Measurements from ENCODE around the gene HSPB2.
"Not testable (repeated sequence)": the region's sequence is repeated elsewhere in the genome, so short reads cannot be mapped to it uniquely, and the experiment has no call there.

HSPB2 gene

DNA sequence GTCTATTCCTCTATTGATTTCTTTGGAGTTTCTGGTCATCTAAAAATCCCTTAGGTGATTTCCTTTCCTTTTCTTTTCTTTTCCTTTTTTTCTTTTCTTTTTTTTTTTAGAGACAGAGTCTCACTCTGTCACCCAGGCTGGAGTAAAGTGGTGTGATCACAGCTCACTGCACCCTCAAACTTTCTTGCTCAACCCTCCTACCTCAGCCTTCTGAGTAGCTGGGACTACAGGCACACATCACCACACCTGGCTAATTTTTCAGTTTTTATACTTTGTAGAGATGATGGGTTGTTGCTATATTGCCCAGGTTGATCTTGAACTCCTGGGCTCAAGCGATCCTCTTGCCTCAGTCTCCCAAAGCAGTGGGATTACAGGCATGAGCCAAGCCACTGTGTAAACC lies 4.2 kb downstream of the HSPB2 start:
- no peak for DNase-seq

DNA sequence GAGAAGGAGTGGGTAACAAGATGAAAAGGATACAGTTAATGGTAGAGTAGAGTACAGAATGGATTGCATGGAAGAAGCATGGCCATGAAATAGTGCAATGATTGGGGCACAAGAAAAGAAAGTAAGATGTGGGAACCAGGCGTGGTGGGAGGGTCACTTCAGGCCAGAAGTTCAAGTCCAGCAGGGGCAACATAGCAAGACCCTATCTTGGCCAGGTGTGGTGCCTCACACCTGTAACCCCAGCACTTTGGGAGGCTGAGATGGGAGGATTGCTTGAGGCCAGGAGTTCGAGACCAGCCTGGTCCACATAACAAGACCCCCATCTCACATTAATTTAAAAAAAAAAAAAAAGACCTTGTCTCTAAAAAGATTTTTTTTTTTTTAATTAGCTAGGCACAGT lies 4.8 kb downstream of the HSPB2 start:
- no peak for DNase-seq

DNA sequence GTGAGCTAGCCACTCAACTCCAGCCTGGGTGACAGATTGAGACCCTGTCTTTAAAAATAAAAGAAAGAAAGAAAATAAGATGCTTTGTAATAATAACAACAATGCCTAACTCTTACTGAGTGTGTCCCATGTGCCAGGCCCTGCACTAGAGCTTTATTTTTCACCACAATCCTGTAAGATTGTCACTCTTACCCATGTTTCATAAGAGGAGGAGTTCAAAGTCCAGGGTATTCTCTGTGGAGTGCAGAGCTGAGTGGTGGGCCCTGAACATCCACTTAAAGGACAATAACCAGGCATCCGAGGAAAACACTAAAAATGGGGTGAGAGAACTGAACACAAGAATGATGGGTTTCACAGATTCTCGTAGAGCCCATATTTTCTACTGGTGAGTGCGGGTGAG lies 5.3 kb downstream of the HSPB2 start:
- no peak for DNase-seq

DNA sequence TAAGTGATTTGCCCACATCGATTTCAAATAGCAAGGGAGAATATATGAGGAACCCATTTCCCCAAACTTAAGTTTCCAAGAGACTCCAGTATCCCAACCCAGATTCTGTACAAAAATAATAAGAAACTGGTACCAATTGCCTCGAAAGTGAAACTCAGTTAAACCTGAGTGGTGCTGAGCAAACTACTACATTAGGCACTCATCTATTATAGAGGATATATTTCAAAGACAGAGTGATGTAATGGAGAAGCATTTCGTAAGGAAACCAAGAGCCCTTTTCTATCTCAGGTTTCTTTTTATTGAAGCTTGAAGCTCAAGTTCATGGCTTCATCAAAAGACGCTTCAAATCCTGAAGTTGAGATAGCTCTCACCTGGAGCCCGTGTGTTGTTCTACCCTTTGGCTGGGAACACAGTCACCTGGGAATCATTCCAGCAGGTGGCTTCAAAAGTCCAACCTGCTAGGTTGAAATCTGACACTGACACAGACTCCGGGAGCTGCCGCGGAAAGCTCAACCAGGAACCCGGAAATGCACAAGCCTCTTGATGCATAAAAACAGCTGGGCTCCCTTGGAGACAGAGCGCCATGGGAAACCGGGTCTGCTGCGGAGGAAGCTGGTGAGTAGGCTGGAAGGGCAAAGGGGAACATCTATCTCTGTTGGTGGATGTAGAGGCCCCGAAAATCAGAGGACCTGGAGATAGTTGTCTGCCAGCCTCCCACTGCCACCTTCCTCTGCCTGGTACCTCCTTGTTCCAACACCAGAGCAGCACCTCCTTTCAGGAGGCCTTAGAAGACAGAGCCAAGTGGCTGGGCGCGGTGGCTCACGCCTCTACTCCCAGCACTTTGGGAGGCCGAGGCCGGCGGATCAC lies 6.1 kb downstream of the HSPB2 start, which contains the start of gene C11orf52:
Gene C11orf52, plus strand, starts transcription at position 524 of the 867 bp plus-strand sequence. Its CDS starts 60 bp downstream, at position 584.
- no peak for DNase-seq

DNA sequence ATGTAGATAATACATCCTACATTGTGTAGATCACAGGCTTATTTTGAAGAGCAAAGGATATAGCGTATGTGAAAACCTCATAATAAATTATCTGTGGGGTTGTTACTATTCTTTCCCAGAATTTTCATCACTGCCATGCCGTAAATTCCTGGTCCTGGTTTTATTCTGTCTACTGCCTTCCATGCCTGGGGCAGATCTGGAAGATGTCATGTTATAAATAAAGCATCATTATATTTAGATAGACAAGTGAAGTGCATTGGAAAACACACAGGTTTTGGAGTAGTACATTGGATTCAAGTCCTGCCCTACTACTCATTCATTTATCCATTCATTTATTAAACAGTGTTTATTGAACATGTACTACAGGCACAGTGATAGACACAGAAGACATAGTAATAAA lies 8.4 kb downstream of the HSPB2 start:
- DNase-seq, result no peak

DNA sequence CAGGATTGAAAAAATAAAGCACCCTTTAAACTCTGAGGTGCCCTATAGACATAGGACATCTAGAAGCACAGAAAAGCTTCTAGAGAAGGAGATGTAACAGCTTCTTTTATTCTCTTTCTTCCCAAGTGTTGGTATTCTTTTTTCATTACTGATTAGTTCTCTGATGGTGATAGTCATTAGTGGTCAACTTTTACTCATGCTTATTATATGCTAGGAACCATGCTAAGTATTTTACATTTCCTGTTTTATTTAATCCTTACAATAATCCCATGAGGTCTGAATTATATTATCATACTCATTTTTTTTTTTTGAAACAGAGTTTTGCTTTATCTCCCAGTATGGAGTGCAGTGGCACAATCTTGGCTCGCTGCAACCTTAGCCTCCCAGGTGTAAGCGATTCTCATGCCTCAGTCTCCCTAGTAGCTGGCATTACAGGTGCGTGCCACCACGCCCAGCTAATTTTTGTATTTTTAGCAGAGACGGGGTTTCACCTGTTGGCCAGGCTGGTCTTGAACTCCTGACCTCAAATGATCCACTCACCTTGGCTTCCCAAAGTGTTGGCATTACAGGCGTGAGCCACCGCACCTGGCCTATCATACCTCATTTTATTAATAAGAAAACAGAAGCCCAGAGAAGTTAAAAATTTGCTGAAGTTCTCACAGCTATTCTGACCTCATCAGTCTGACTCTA lies 9.2 kb downstream of the HSPB2 start:
- no peak for DNase-seq

DNA sequence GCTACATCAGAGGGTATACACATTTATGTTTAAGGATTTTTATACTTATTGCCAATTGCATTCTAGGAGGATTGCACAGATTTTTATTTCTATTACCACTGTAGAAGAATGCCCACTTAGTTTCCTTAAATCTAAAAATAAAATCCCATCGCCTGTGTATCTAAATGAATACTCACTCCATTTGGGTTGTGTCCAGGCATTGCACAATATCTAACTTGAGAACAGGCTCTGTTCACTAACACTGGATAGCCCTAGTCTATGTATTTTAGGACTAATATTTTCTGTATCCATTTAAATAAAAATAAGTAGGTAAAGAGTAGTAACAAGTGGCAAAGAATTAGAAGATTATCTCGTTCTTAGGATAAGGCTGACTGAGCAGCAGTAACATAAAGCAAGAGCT lies 10.3 kb downstream of the HSPB2 start:
- no peak for DNase-seq

DNA sequence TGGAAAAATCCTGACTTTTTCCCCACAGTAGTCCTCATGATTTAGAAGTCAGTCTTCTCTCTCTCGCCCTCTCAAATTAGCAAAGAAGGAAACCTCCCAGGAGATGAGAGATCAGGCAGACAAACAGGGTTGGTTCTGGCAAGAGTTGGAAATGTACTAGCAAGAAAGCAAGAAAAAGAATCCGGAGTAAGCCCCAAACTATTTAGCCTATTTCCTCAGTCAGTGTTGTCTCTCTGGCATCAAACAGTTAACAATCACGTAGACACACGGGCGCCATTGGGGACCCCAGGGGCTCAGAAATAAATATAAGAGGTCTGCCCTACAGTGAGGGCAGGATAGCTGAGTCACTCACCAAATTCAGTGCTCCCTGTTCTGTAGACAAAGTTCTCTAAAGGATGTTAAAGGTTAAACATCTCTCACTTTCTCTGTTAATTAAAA lies 10.8 kb downstream of the HSPB2 start:
- DNase-seq, result no peak

DNA sequence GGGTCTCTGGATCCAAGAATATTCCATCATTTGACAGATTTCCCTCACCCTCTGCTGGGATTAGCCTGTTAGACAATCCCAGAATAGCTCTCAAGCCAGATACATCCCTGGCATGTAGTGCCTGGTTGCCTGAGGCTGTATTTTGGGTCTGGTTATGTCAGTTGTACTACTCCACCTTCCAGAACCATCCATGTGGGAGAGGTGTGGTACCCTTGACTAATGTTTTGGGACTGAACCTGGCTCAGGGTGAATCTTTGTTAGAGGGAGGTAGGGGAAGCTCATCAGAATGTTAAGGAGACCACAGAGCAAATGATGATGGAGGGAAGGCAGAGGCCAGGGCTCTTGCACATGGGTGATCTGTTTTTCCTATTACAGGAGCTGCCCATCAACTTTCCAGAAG lies 11.4 kb downstream of the HSPB2 start:
- DNase-seq, result no peak

DNA sequence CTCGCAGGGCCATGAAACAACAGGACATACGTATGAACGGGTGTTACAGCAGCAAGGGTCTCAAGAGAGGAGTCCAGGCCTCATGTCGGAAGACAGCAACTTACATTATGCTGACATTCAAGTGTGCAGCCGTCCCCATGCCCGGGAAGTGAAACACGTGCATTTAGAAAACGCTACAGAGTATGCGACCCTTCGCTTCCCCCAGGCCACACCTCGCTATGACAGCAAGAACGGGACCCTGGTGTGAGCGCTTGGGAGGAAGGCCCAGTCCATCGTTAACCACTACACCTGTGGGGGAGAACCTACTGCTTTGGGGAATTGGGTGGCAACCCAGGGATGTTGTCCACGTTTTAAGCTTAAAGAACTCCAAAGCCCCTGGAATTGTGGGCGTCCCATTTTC lies 13.4 kb downstream of the HSPB2 start:
- no peak for DNase-seq

DNA sequence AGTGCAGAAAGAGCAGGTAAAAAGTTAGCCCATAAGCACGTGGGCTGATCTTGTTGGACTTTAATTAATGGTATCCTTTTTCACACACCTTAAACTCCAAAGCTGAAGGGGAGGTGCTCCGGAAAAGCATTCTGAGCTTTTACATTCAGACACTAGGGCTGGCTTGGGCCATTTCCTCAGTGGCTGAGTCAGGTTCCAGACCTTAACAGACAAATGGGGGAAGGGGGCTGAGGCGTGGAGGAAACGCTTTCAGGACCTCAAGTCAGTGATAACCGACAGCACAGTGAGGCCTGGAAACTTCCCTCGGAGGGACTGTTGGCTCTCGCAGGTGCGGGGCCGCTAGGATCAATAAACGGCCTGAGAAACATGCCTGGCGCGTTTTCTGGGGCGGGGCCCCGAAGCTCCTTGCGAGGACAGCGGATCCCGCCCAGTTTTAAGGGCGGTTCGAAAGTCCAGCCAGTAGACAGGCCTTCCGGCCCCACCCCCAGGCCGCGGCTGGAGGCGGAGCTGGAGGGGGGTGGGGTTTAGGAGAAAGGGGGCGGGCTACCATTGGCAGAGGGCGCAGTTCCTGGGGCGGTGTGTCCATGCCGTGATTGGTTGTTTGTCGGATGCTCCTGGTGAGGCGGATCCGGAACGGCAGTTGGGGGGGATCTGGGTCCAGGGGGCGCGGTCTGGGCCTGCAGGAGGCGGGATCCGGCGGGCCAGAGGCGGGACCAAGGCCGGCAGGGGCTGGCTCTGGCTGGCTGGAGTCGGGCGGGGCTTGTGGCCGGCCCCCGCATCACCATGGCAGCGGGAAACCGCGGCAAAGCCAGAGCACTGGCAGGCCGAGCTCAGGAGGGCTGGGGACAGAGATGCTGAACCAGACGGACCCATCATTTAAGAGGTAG lies 14.2 kb downstream of the HSPB2 start:
- DNase-seq, result peak; percentile 86 to 91

DNA sequence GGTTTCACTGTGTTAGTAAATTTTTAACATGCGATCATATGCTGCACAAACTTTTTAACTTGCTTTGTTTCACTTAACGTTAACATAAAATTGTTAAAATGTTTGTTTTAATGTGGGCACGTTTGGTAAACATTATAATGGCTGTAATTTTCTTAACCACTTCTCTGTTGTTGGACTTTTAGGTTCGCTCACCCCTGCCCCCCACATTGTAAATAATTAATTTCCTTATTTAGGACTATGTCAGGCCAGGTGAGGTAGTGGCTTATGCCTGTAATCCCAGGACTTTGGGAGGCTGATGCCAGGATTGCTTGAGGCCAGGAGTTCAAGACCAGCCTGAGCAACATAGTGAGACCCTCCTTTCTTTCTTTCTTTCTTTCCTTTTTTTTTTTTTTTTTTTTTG lies 17.9 kb downstream of the HSPB2 start:
- DNase-seq, result no peak

DNA sequence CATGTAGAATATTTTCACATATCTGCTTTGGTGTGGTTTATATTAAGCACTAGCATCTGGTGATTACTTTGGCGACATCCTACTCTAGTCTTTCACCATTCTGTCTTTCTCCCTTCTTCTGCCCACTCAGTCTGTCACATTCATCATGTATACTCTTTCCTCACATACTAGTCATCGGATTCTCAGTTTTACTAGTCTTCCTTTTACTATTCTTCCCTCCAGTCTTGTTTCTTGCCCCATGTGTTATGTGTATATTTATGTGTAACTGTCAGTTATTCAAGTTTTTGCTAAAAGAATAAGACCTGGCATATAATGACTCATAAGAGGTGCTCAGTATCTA lies 20.0 kb downstream of the HSPB2 start:
- no peak for DNase-seq

DNA sequence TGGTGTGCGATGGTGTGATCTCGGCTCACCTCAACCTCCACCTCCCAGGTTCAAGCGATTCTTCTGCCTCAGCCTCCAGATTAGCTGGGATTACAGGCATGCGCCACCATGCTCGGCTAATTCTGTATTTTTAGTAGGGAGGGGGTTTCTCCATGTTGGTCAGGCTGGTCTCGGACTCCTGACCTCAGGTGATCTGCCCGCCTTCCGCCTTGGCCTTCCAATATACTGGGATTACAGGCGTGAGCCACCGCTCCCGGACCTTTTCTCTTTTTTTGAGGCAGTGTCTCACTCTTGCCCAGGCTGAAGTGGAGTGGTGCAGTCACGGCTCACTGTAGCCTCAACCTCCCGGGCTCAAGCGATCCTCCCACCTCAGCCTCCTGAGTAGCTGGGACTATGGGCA lies 20.6 kb downstream of the HSPB2 start:
- DNase-seq, result not testable (repeated sequence)

DNA sequence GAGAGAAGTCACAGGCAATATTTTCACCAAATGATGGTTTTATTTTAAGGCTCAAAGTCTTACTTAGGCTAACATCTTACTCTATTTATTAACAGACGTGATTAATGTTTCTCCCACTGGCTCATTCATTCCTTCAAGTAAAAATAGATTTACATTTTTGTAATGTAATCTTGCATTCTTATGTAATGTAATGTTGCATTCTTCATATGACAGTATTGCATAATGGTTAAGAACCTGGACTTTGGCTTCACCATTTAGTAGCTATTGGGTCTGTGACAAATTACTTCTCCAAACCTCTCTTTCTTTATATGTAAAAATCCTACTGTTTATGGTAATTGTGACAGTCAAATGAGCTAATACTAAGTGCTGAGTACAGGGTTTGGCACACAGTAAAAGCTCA lies 21.3 kb downstream of the HSPB2 start:
- DNase-seq, result no peak

DNA sequence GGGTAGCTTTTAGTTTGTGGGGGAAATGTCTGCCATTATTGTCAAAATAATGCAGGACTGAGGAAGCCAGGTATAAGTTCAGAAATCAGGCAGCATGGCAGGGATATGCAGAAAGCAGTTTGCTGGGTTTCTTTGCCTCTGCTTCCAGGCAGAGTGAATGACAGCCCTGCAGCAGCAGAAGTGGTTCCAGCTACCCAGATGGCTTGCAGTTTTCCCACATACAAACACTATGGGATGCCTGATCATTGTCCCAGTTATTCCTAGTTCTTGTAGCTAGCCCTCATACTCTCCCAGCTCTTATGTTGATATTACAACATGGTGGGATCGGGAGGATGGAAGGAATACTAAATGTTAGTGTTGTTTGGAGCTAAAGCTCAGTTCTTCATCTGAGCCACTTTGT lies 21.8 kb downstream of the HSPB2 start:
- DNase-seq, result peak in 1 of 2 experiments; percentile 14

DNA sequence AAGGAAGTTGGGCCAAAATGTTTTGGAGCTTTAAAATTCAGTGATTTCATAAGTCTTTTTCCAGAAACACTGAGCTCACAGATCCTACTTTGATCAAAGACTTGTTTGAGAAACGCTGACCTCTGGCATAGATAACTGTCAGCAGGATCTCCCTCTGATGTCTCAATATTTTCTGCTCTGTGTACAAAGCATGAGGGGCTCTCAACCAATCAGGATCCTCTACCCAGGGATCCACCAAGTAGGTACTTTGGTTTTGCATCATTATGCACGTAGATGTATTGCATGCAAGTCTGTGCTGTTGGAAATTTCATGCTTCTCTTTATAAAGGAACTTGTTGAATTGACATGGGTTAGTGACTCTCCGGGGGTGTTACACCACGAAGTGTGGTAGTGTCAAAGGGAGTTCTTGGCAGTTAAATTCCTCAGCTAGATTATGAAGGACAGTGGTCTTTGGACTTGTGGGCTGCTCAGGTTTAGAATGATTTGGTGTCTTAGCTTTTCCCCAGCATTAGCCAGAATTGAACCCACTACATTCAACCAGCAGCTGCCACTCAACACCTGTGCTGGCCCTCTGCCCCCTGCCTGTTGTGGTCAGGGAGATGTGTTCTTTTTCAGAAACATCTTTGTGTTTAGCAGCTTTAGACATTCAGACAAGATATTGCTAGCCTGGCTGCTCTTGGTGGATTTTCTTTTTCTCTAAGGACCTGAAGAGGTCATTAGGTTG lies 22.9 kb downstream of the HSPB2 start:
- DNase-seq, result no peak

DNA sequence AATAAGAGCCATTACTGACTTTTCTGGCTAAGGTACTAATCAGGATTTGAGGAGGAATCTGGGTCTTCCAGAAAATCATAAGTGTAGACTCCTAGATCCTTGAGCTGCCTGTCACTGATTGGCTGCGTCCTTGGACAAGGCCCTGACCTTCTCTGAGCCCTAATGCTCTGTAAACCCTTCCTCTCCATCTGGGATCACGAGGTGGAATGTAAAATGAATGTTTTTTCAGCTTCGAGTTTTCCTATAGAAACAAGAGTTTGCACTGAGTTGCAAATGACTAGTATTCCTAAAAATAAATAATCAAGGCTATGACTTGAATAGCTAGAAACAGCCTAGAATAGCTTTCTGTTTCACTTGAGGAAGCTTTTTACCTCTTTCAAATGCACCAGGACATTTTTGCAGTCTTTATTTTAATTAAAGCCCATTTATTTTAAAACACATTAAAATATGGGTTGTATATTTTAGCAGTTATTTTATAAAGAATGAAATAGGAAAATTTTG lies 23.6 kb downstream of the HSPB2 start:
- no peak for DNase-seq

DNA sequence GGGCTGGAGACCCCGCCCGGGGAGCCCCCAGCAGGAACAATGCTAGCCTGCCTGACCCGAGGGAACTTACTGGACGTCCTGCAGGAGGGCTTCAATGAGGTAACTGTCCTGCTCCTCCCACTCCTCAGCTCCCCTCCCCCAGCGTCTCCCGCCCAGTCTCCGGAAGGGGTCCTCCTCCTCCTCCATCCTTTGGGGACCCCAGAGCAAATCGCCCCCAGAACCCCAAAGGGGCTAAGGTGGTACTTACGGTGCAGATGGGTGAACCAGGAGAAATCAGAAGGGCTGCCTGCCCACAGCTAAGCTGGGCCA lies 24.9 kb downstream of the HSPB2 start:
- DNase-seq, result no peak

DNA sequence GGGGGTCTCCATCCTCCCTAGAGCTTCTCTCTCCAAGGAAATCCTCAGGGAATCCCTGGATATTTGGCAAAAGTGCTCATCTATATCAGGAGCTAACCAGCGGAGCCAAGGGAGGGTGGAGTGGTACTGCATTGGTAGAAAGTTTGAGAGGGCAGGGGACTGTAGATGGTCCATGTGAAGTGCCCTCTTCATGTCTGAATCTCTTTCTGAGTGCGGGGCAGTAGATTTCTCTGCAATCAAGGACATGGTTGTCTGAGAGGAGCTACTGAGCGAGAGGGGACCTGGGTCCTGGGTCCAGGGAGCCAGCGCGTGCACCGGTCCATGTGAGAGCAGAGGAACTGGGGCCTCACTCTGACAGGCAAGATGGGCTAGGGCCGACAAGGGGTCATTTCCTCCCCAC lies 25.3 kb downstream of the HSPB2 start:
- DNase-seq, result no peak

DNA sequence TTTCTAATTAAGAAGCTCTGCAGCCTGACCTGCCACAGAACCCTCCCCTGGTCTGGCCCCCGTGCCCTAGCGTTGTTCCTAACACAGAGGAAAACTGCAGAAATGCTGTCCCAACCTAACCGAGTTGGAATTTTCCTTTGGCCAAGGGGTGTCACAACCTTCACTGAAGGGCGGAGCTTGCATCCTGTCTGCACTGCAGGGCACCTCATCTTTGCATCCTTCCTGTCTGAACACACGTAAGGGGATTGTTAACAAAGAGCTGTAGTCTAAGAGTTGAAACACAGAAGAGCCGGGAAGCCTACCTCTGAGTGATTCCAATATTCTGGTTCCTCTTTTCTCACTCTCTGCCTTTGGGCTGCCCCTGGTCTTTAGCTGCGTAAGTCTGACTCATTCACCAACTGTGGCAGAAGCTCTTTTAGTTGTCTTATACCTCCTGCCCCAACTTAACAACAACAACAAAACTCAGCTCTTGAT lies 26.2 kb downstream of the HSPB2 start:
- DNase-seq, result peak; percentile 90 to 91

DNA sequence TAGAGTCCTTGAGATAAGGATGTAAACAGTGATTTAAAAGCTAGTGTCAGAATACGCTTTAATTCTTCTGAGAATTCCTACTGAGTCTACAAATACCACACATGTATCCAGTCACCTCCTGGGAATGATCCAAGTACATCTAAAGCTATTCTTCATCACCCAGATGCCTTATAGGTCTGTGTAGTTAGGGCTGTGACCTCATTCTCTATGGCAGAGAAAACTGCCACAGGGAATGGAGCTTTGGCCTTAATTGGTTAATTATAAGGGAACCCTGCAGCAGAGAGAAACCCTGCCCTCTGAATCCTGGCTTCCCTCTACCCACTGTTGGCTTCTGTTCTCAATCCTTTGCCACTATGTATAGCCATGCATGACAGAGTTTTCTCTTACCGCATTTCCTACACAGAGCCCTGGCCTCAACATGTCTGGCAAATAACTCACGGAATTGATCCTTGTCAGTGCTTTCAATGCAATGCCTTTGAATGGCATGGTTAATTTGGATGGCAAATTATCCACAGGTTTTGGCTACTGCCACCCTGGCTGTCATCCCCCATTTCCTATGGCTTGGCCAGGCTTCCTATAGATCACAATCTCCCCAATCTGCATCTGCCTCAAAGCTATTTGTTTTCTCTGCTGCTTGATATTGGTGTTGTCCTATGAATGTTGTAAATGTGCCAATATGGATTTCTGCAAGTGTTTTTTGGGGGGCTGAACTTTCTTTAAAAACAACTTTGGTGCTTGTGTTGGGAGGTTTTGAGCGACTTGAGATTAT lies 27.5 kb downstream of the HSPB2 start:
- DNase-seq, result peak in 1 of 2 experiments; percentile 33
